Measurements from ENCODE around the gene TTC13. TPM values are rescaled to one million over a fixed set of nuclear protein-coding genes. Genes with fewer than 3 reads are reported as not detected.

The TTC13 gene
- total and polyA plus RNA-seq, 12 donors, result 4.3 to 9.5 (median 7.3) TPM

- Histone ChIP-seq H3K4me1 (peaks cover 0 to 12% (median 0%) of the 10 kb centered on the region in 9 donors), H3K27me3 (no peaks in the 10 kb centered on the region), H3K4me3 (no peak overlapping the region), H3K36me3 (peaks cover 0 to 10% (median 0%) of the 10 kb centered on the region in 9 donors), H3K9me3 (no peaks in the 10 kb centered on the region), H3K27ac (no peak overlapping the region)
- ATAC-seq (peak in 5 of 8 donors; percentile 49 to 82 (median 53)), DNase-seq (no peak)
- intact Hi-C loops (cut with DNase I), result no loop called here
- TF ChIP-seq CTCF (IDR thresholded peaks at IDR 0.05), result no peak
- 45 to 51% methylated on average over 5 of the region's 5 CpGs for WGBS, 2 donors
These were observed 78.8 kb downstream of the TTC13 start for GRCh38 chr1:230899841-230900251.

GRCh38 chr1:230898748-230899147 lies 79.9 kb downstream of the TTC13 start:
- Histone ChIP-seq H3K4me3 (no peak overlapping the region), H3K36me3 (peaks cover 0 to 5% (median 0%) of the 10 kb centered on the region in 9 donors), H3K4me1 (peaks cover 0 to 12% (median 0%) of the 10 kb centered on the region in 9 donors), H3K27me3 (no peaks in the 10 kb centered on the region), H3K9me3 (no peaks in the 10 kb centered on the region), H3K27ac (peak overlapping the region in 1 of 10 donors; percentile 9)
- TF ChIP-seq CTCF (IDR thresholded peaks at IDR 0.05), result no peak
- 87 to 93% methylated on average over 8 of the region's 8 CpGs for WGBS, 2 donors
- ATAC-seq (no peak), DNase-seq (no peak)
- intact Hi-C loops (cut with DNase I), result no loop called here

- no peak overlapping the region for H3K4me3 ChIP-seq
- ATAC-seq (peak in 5 of 8 donors; percentile 30 to 73 (median 40)), DNase-seq (no peak)
- intact Hi-C loops (cut with DNase I), result no loop called here
- H3K36me3 ChIP-seq, result peaks cover 0 to 5% (median 0%) of the 10 kb centered on the region in 9 donors
- H3K27me3 ChIP-seq, result no peaks in the 10 kb centered on the region
- 90 to 96% methylated on average over 4 of the region's 4 CpGs for WGBS, 2 donors
- H3K9me3 ChIP-seq, result no peaks in the 10 kb centered on the region
- TF ChIP-seq CTCF (IDR thresholded peaks at IDR 0.05), result no peak
- H3K27ac ChIP-seq, result peak overlapping the region in 2 of 10 donors; percentile 14 to 15
- H3K4me1 ChIP-seq, result peaks cover 0 to 12% (median 0%) of the 10 kb centered on the region in 9 donors
These were observed 80.5 kb downstream of the TTC13 start for GRCh38 chr1:230898144-230898543.

- H3K27ac ChIP-seq, result peak overlapping the region in 3 of 10 donors; percentile 15 to 32 (median 20)
- intact Hi-C loops (cut with DNase I), result no loop called here
- WGBS, 2 donors, result 68 to 77% methylated on average over 1 of the region's 1 CpG
- H3K9me3 ChIP-seq, result no peaks in the 10 kb centered on the region
- TF ChIP-seq CTCF (IDR thresholded peaks at IDR 0.05), result no peak
- DNase-seq (no peak), ATAC-seq (peak in 5 of 8 donors; percentile 41 to 75 (median 63))
- H3K27me3 ChIP-seq, result no peaks in the 10 kb centered on the region
- H3K36me3 ChIP-seq, result peaks cover 0 to 5% (median 0%) of the 10 kb centered on the region in 9 donors
- H3K4me3 ChIP-seq, result no peak overlapping the region
- peaks cover 0 to 12% (median 0%) of the 10 kb centered on the region in 9 donors for H3K4me1 ChIP-seq
These were observed 81.9 kb downstream of the TTC13 start for GRCh38 chr1:230896779-230897178.

Measured in heart right ventricle (tissue), 16 donors.